Medulla oblongata (tissue), 1 donor: ENCODE data around the gene PHF10.

ENCODE experiments used
- DNase-seq: peaks from one replicate; pipeline ENCODE4 v3.0.0-alpha.2; 2015; ENCODE audit errors: extremely low spot score

PHF10 gene

DNA sequence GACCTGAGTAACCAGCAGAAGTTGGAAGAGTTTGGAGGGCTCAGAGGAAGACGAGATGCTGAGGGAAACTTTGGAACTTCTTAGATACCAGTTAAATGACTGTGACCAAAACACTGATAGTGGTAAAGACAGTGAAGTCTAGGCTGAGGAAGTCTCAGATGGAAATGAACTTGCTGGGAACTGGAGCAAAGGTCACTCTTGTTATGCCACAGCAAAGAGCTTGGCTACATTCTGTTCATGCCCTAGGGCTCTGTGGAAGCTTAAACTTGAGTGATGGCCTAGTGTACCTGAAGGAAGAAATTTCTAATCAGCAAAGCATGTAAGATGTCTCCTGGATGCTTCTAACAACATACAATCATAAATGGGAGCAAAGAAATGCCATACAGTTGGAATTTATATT, 47.2 kb downstream of the PHF10 start:
- no peak for DNase-seq

DNA sequence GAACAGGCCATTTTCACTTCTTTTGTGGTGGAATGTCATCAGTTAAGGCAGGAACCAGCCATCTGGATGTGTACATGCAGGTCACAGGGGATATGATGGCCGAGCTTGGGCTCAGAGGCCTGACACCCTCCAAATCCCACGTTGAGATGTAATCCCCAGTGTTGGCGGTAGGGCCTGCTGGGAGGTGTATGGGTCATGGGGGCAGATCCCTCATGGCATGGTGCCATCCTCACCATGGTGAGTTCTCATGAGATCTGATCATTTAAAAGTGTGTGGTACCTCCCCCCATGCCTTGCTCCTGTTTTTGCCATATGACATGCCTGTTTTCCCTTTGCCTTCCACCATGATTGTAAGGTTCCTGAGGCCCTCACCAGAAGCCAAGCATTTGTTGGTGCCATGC, 49.3 kb downstream of the PHF10 start:
- no peak for DNase-seq

DNA sequence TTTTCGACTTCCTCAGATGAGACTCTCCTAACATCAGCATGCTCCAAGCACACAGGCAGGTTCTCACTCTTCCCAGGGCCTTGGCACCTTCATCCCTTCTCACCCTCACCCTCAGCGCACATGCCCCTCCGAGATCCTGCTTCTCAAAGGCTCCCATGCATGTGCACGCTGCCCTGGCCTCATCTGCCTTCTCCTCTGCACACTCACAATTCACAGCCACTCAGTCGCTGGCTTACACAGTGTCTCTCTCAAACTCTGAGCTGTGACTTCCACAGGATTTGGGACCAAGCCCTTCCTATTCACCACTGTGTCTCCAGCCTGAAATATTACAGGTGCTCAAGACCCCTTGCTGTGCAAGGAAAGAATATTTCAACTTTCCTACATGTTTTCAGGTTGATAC, 52.7 kb downstream of the PHF10 start:
- no peak for DNase-seq

DNA sequence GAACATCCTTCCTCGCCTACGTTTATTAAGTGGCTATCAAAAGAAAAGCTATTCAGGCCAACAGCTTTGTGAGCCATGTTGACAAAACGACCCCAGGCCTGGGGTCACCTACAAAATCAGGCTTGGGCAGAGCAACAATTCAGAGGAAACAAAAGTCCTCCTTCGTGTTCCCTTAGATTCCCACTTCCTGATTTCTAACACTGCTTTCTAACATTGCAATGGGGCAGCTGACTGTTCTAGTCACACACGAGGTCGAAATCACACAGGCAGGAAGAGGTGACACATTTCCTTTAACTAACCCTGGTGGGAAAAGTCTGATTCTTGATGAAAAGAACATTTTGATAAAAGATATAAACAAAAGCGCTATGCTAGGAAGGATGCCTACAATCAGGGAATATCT, 54.4 kb downstream of the PHF10 start:
- peak; percentile 36 for DNase-seq

DNA sequence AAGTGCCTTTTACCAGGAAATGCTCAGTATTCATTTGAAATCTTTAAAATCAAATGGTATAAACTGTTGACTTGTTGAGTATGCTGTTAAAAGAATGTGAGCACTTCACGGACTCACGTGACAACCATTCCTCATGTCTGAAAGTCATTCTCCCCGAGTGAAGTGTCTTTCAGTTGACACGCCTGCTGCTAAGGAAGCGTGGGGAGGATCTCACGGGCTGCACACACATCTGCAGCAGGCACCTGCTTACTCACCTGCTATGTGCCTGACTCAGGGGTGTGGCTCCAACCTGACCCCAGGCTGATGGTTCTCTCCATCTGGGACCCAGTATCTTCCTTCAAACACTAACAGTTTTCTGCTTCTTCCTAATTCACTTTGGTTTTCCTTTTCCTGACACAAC, 55.2 kb downstream of the PHF10 start:
- no peak for DNase-seq

- no peak for DNase-seq
Observed at GRCh38 chr6:169668203-169668847, 56.0 kb downstream of the PHF10 start.

GRCh38 chr6:169667716-169668115, 56.6 kb downstream of the PHF10 start:
- no peak for DNase-seq

DNA sequence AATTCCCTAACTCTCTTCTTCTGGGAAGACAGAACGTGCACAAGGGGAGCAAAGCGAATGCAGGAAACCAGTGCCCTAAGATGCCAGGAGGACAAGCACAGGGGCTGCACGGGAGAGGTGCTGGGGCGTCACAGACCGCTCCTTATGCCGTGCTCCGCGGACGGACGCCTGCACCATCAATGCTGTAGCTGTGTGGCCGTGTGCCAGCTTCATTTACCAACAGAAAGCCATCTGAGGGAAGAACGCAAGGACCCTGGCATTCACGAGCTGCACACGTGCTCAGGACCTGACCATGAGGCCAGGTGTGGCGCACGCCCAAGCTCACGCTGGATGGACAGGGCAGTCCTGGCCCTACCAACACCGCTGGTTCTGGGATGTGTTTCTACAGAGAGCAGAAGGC, 57.9 kb downstream of the PHF10 start:
- no peak for DNase-seq

GRCh38 chr6:169665289-169665688, 59.0 kb downstream of the PHF10 start:
- no peak for DNase-seq

- no peak for DNase-seq
Observed at GRCh38 chr6:169664227-169664626, 60.1 kb downstream of the PHF10 start.

DNA sequence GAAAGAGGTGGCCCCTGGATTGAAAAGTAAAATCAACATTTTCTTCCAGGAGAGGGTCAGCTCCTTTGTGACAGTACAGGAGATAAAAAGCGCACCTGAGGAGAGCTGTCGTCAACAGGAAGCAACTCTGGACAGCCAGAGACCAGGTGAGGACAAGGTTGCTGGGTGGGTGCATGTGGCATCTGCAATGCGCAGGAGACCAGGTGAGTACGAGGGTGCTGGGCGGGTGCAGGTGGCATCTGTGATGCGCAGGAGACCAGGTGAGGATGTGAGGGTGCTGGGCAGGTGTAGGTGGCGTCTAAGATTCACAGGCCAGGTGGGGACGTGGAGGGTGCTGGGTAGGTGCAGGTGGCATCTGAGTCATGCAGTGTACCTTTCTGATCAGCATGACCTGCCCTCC, 60.8 kb downstream of the PHF10 start:
- no peak for DNase-seq

GRCh38 chr6:169661391-169661756, 62.9 kb downstream of the PHF10 start:
- no peak for DNase-seq

GRCh38 chr6:169660751-169661390, 63.4 kb downstream of the PHF10 start:
- no peak for DNase-seq

DNA sequence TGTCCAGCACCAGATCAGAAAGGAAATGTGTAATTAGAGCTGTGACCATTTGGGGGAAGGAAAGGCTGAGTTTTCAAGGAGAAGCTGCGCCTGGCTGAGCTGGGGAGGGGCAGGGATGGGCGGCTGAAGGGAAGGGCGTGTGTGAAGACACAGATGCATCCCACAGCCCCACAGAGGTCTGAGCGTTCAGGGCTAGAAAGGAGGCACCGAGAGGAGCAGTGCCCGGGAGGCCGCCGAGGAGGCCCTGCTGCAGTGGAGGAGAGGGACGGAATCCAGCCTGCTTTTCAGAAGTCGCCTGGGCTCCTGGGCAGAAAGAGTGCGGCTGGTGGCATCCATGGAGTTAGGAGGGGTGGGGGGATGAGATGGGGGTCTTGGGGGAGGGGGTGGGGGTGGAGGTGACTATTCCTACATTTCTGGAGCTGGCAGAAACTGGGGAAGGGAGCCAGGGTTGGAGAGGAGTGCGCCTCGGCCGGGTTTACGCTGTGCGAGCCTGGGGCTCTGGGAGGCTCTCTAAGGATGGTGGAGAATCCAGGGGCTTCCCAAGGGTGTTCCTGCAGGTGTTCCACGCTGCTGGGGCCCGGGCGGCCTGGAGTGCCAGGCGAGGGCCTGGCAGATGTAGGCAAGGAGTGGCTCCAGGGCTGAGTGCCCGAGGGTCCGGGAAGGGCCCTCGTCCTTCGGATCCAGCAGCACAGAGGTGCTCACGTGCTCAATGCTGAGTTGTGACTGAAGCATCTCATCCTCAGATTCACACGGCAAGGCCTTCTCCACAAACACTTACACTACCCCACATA, 64.3 kb downstream of the PHF10 start:
- no peak for DNase-seq

DNA sequence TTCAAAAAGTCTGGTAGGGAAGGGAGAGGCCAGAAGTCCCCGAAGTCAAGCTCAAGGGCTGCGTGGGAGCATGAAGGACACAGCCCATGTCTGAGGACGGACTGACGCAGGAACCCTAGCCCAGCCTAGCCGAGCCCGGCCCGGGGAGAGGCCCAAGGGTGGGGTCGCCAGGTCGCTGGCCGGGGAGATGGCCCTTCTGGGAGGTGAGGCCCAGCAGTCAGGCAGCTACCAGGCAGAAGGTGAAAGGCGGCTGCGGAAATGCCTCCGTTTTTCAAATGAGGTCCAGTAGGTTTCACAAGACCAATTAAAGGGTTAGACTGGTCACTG, 67.1 kb downstream of the PHF10 start:
- DNase-seq: no peak

GRCh38 chr6:169656546-169657283, 67.6 kb downstream of the PHF10 start:
- no peak for DNase-seq

DNA sequence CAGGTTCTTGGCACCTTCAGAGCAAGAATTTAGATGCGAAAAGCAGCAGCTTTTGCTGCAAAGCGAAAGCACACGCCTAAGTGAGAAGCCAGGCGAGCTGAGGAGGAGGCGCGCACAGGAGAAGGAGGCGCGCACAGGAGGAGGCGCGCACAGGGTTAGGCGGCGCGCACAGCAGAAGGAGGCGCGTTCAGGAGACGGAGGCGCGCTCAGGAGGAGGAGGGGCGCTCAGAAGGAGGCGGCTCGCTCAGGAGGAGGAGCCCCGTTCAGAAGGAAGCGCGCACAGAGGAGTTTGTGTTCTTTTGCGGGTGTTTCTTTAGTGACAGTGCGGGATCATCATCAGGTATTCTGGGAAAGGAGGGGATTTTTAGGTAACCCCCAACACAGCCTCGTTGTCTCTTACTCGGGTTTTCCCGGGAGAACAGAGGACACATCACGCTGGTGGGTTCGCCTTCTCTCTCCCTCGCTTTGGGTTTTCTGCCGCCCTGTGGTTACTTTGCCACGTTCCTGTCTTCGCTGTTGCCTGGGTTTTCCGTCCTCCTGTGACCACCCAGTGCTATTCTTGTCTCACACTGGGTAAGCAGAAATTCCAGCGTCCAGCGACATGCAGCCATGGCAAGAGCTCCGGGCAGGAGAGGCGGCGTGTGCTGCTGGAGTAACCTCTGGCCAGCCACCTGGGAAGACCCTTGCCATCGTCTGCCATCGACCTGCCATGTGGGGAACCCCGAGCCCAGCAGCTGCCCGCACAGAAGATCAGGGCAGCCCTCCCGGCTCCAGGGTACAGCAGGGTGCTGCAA, 69.5 kb downstream of the PHF10 start:
- DNase-seq: peak; percentile 76
